HG03039 (cell line): ENCODE results near the gene SHROOM2.

ENCODE experiments used
- ATAC-seq: cut with Tn5 transposase; IDR thresholded peaks from one replicate; pipeline ENCODE4 v1.9.1; 2021; ENCODE audit warnings: mild to moderate bottlenecking, moderate library complexity; ENCODE audit not compliant: unreplicated experiment

SHROOM2 gene

GRCh38 chrX:9997041-9997440, 210.8 kb downstream of the SHROOM2 start:
- no peak for ATAC-seq

DNA sequence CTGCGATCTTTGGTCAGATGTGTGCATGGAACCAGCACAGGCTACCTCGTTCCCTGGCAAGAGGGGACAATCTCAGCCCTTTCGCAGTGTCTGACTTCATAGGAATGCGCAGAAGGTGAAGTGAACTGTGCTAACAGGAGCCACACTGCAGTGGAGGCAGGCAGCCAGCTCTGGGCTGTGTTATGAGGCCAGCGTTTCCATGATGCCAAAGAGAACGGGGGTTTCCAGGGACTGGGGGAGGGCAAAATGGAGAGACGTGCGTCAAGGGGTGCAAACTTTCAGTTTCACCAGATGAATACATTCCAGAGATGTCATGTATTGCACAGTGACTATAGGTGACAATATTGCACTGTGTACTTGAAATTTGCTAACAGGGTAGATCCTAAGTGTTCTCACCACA, 211.3 kb downstream of the SHROOM2 start:
- no peak for ATAC-seq
